Esophagus muscularis mucosa (tissue), 4 donors: ENCODE results near the gene SLC17A8. TPM values are rescaled to one million over a fixed set of nuclear protein-coding genes. Genes with fewer than 3 reads are reported as not detected.
A peak's percentile ranks its signal among the peaks of the same experiment; 100 is the strongest.

Experiments used
- DNase-seq: peaks from one replicate; pipeline ENCODE4 v3.0.0-alpha.2; 2017; ENCODE audit errors: extremely low spot score
- H3K27ac ChIP-seq, 4 donors: fragments of 200-600 bp; sonication (generic); replicated peaks in 1 of 4; 1 replicate in 3 of 4; 2 replicates in 1 of 4; pipeline ENCODE4 v1.5.1; 2016 to 2019; ENCODE audit warnings: mild to moderate bottlenecking in 1 of 4
- H3K27me3 ChIP-seq, 4 donors: fragments of 200-600 bp; sonication (generic); one replicate each; pipeline versions ENCODE4 v1.5.1 to v1.6.0; 2016 to 2019
- H3K36me3 ChIP-seq, 4 donors: fragments of 200-600 bp; sonication (generic); one replicate each; pipeline ENCODE4 v1.5.1; 2016 to 2019
- H3K4me1 ChIP-seq, 4 donors: fragments of 200-600 bp; sonication (generic); one replicate each; pipeline ENCODE4 v1.5.1; 2016 to 2019
- H3K4me3 ChIP-seq, 4 donors: fragments of 200-600 bp; sonication (generic); 1 replicate in 2 of 4; 2 replicates in 2 of 4; pipeline ENCODE4 v1.5.1; 2016 to 2019; ENCODE audit warnings: mild to moderate bottlenecking in 4 of 4, moderate library complexity in 1 of 4
- H3K9me3 ChIP-seq, 4 donors: fragments of 200-600 bp; sonication (generic); 1 replicate in 3 of 4; 2 replicates in 1 of 4; pipeline ENCODE4 v1.5.1; 2016 to 2019
- EP300 ChIP-seq: sonication (generic); formaldehyde crosslinking; IDR thresholded peaks from one replicate; pipeline ENCODE4 v1.6.1; 2017; ENCODE audit warnings: antibody characterized with exemption
- POLR2A ChIP-seq: fragments of 450-650 bp; IDR thresholded peaks from one replicate; pipeline ENCODE4 v1.6.1; 2017; ENCODE audit warnings: antibody characterized with exemption, moderate library complexity, mild to moderate bottlenecking, low read depth
- POLR2AphosphoS5 ChIP-seq, 2 donors: sonication (generic); formaldehyde crosslinking; IDR thresholded peaks; one replicate each; pipeline ENCODE4 v1.6.1; 2017; ENCODE audit warnings: antibody characterized with exemption in 2 of 2
- WGBS: methylation state at CpG from one replicate; pipeline ENCODE4 v1.1.5; 2018; 5-methylcytosine and 5-hydroxymethylcytosine counted together
- intact Hi-C: fragments of 100-400 bp; cut with DNase I; formaldehyde crosslinking; loops from one replicate; pipeline ENCODE4 v1.15.1; 2023
- total RNA-seq, 4 donors: library from RNA; depleted of rRNA; stranded (reverse); fragments of >200 nt; gene quantifications; one replicate each; pipeline versions ENCODE4 v1.1.0 to v1.2.1, GENCODE V29; 2016
- TF ChIP-seq, protein P1 (sequence below), 3 experiments: fragments of 200-600 bp in 2 of 3; fragments of 450-650 bp in 1 of 3; sonication (generic) in 2 of 3; IDR thresholded peaks; one replicate each; pipeline ENCODE4 v1.5.1; 2017 to 2019; ENCODE audit warnings: antibody characterized with exemption in 3 of 3, mild to moderate bottlenecking in 2 of 3, moderate library complexity in 1 of 3

Gene SLC17A8
- total RNA-seq, 4 donors from 2014 or later = not detected

DNA sequence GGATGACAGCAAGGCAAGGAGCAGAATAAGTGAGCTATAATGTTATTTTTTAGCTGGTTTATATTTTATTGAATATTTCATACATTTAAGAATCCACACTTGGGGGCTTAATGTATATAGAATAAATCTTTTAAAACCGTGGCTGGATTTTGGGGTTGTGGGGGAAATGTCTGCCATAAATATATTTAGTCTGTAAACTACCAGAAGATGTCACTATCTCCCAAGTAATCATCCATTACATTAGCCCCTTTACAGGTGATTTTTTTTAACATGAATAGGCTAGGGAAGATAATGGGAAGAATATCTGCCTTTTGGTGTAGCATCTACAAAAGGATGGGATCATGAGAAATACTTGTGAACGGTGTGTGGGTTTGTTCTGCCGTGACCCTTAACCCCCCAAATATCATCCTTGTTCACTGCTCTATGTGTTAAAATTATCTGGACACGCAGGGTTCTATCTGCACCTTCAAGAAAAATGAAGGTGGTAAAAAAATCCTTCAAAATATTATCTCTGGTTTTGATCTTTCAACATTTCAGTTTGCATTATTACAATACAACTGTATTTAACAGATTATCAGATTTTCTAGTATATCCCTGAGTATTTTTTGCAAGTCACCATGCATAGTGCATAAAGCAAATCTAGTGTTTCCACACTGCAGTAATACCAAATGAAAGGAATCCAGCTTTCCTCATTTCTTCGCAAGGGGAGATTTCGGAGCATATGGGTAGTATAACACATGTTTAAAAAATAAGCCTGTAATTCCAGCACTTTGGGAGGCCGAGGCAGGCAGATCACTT lies 8.0 kb upstream of the SLC17A8 start:
- intact Hi-C loops = loop anchor here (10.0 kb wide), 1 partner anchor 114 kb away; no protein-coding TSS in a partner anchor
- TF ChIP-seq POLR2AphosphoS5 (IDR thresholded peaks at IDR 0.05) (no peak), POLR2A (no peak), EP300 (no peak)
- TF ChIP-seq, protein P1, sequence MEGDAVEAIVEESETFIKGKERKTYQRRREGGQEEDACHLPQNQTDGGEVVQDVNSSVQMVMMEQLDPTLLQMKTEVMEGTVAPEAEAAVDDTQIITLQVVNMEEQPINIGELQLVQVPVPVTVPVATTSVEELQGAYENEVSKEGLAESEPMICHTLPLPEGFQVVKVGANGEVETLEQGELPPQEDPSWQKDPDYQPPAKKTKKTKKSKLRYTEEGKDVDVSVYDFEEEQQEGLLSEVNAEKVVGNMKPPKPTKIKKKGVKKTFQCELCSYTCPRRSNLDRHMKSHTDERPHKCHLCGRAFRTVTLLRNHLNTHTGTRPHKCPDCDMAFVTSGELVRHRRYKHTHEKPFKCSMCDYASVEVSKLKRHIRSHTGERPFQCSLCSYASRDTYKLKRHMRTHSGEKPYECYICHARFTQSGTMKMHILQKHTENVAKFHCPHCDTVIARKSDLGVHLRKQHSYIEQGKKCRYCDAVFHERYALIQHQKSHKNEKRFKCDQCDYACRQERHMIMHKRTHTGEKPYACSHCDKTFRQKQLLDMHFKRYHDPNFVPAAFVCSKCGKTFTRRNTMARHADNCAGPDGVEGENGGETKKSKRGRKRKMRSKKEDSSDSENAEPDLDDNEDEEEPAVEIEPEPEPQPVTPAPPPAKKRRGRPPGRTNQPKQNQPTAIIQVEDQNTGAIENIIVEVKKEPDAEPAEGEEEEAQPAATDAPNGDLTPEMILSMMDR (IDR thresholded peaks at IDR 0.05) = peak; percentile 27 to 42 (median 38)
- H3K4me1 ChIP-seq = no peaks in the 10 kb centered on the region
- no peak overlapping the region for H3K4me3 ChIP-seq
- no peak for DNase-seq
- no peaks in the 10 kb centered on the region for H3K36me3 ChIP-seq
- 80% methylated on average over 7 of the region's 7 CpGs for WGBS
- H3K27ac ChIP-seq = no peak overlapping the region
- no peaks in the 10 kb centered on the region for H3K9me3 ChIP-seq
- peaks cover 0 to 5% (median 0%) of the 10 kb centered on the region in 4 donors for H3K27me3 ChIP-seq

DNA sequence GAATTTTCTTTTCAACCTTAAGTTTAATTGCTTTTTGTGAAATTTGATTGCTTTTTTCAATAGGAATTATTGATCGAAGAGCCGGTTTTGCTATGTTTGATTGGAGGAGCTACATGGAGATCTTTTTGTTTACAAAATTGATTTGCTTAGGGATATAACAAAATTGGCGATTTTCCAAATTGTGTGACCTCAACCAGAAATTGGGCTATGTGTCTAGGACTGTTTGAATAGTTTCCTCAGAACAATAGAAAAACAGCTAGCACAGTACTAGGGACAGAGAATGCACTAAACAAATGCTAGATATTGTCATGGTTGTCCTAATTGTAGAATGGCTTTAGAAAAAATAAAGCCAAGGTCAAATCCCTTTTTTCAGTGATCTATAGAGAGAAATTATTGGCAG lies 2.4 kb downstream of the SLC17A8 start:
- intact Hi-C loops = loop anchor here (10.0 kb wide), 1 partner anchor 376 kb away; no protein-coding TSS in a partner anchor
- WGBS = 67% methylated on average over 3 of the region's 3 CpGs
- H3K27me3 ChIP-seq = peaks cover 0 to 16% (median 0%) of the 10 kb centered on the region in 4 donors
- no peak overlapping the region for H3K4me3 ChIP-seq
- no peaks in the 10 kb centered on the region for H3K4me1 ChIP-seq
- no peaks in the 10 kb centered on the region for H3K36me3 ChIP-seq
- no peak for TF ChIP-seq POLR2A
- TF ChIP-seq, protein P1 (IDR thresholded peaks at IDR 0.05) = no peak
- no peak for TF ChIP-seq EP300
- no peak for TF ChIP-seq POLR2AphosphoS5 (IDR thresholded peaks at IDR 0.05)
- no peak for DNase-seq
- H3K9me3 ChIP-seq = no peaks in the 10 kb centered on the region
- no peak overlapping the region for H3K27ac ChIP-seq

DNA sequence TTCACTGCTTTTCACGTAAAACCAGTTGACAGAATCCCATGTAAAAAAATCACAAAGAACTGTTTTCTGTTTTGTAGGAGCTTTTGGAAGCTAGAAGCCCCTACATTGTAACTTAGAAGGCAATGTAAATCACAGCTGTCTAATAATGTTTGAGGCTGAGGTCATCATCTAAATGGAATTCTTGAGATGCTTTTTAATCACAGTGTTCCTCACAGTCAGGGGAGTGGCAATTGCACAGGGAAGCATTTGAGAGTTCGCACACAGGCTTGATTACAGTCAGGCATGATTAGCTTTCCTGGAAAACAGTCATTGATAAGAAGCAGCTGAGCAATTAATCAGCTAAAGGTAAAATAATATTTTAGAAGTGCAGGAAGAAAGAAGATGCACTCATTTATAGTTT lies 2.9 kb downstream of the SLC17A8 start:
- no peak for DNase-seq
- TF ChIP-seq POLR2A (no peak), POLR2AphosphoS5 (IDR thresholded peaks at IDR 0.05) (no peak), EP300 (no peak)
- TF ChIP-seq, protein P1 (IDR thresholded peaks at IDR 0.05) = no peak
- H3K27me3 ChIP-seq = peaks cover 0 to 16% (median 0%) of the 10 kb centered on the region in 4 donors
- no peaks in the 10 kb centered on the region for H3K9me3 ChIP-seq
- H3K27ac ChIP-seq = no peak overlapping the region
- WGBS = 81% methylated on average over 2 of the region's 2 CpGs
- intact Hi-C loops = loop anchor here (10.0 kb wide), 1 partner anchor 375 kb away; no protein-coding TSS in a partner anchor
- no peaks in the 10 kb centered on the region for H3K4me1 ChIP-seq
- no peaks in the 10 kb centered on the region for H3K36me3 ChIP-seq
- H3K4me3 ChIP-seq = no peak overlapping the region

DNA sequence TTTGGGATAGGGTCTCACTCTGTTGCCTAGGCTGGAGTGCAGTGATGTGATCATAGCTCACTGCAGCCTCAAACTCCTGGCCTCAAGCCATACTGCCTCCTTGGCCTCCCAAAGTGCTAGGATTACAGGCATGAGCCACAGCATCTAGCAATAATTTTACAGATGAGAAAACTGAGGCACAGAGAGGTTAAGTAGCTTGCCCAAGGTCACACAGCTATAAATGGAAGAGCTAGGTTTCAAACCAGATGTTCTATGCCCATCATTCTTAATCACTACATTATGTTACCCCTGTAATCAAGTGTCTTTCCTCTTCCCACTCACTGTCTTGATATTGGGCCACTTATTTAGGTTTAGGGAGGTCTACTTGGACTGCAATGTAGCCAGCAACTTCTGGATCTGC lies 3.6 kb downstream of the SLC17A8 start:
- no peak overlapping the region for H3K27ac ChIP-seq
- DNase-seq = no peak
- no peaks in the 10 kb centered on the region for H3K9me3 ChIP-seq
- H3K4me1 ChIP-seq = no peaks in the 10 kb centered on the region
- H3K27me3 ChIP-seq = peaks cover 0 to 12% (median 0%) of the 10 kb centered on the region in 4 donors
- no peaks in the 10 kb centered on the region for H3K36me3 ChIP-seq
- no peak overlapping the region for H3K4me3 ChIP-seq
- intact Hi-C loops = no loop called here
- no peak for TF ChIP-seq POLR2A

DNA sequence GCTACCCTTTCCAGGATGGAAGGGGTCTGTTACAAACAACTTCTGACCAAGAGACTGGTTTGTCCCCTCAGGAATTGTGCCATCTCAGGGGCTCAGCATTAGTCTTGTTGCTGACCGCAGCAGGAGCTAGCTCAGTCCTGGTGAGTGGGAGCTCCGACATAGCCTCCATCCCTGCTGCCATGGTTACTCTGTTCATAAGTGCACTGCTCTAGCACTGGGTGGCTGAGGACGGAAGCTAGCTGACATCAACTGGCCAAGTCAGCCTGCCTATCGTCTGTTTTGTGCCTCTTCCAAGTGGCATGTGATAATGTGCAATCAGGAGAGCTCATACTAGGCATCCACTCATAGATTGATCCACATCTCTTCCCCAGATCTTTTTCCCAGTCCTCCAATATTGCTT lies 7.5 kb downstream of the SLC17A8 start:
- H3K4me3 ChIP-seq = no peak overlapping the region
- peaks cover 0 to 2% (median 0%) of the 10 kb centered on the region in 4 donors for H3K9me3 ChIP-seq
- peak; percentile 66 for DNase-seq
- no peaks in the 10 kb centered on the region for H3K36me3 ChIP-seq
- 75% methylated on average over 4 of the region's 4 CpGs for WGBS
- no peak overlapping the region for H3K27ac ChIP-seq
- TF ChIP-seq EP300 (no peak), POLR2AphosphoS5 (IDR thresholded peaks at IDR 0.05) (no peak), POLR2A (no peak)
- TF ChIP-seq, protein P1 (IDR thresholded peaks at IDR 0.05) = no peak
- intact Hi-C loops = no loop called here
- no peaks in the 10 kb centered on the region for H3K4me1 ChIP-seq
- H3K27me3 ChIP-seq = no peaks in the 10 kb centered on the region
